ENCODE data around the gene TRIO.

The TRIO gene

DNA sequence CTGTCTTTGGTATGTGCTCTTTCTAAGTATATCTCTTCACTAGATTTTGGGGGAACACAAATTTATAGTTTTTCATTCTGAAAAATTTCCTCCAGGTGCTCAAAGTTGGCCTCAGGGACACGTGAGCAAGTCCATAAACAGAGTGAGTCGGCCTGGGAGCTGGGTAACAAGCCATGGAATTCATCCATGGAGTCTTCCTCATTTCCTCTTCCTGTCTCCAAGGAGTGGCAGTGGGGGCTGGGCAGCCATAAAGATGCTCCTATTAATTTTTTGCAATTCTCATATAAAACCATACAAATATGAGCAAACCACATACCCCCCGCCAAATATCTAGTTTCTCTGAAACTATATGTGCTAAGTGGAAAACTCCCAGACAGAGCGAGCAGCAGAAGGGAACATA, 301.9 kb downstream of the TRIO start:
- no peak for DNase-seq

DNA sequence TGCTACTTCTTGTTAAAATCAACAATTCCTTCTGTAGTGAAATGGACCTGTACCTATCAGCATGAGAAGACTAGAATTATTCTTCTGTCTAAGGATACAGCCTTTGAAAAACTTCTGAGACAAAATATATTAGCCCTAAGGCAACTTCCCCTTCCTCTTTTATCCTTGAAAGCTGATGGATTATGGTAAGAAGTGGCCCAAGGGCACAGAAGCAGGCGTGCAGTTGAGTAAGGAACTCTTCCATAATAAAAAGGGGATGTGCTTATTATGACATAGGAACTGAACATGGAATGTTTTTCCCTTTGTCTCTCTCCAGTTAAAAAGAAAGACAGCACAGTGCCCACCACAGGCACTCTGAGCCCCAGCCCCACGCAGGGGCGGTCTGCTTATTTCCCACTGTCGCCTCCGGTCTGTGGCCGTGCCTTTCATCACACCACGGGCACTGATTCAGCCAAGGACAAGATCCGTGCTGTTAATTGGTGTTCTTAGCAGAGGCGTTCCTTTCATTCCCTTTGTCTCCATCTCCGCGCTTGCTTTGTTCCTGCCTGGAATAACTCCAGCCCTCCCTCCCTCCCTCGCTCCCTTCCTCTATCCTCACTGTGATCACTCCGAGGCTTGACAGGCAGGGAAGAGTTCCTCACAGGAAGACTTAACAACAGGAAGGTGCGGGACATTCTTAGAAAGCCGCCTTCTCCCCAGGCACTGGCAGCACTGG, 302.6 kb downstream of the TRIO start:
- no peak for DNase-seq

DNA sequence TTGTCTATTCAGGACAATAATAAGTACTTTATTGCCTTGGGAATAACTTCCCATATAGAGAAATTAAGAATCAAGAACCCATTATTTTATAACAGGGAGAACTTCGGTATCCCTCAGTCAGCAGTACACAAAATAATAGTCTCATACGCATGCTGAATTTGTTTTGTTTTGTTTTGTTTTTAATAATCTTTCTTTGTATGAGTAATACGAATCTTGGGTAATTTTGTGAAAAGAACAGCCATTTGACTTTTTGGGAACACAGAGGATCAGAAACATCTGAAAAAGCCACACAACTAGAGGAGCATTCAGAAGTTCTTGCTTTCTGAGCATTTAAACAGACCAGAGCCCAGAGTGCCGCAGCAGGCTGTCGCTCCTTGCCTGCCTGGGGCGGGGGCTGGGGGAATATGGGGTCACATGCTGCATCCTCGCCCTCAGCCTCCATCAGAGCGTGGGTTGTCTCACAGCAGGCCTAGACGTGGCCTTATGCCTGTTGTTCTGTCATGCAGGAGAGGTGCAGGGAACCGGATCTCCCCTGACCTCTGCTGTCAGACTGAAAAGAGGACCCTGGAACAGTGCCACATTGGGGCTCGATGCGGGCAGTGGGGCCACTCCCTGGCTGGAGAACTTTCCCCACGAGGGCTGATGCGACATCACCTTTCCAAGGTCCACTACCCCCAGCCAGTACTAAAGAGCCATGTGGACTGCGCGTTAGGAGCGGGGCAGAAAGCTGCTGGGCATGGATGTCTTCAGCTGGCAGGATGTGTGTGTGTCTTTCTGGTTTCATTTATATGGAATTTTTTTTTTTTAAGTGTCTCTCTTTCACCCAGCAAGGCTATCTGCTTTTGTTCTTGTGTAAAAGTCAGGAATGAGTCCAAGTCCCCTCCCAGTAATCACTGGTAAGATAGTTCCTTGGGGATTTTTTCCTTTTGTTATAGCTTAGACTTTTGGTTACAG, 305.1 kb downstream of the TRIO start:
- DNase-seq, result no peak

DNA sequence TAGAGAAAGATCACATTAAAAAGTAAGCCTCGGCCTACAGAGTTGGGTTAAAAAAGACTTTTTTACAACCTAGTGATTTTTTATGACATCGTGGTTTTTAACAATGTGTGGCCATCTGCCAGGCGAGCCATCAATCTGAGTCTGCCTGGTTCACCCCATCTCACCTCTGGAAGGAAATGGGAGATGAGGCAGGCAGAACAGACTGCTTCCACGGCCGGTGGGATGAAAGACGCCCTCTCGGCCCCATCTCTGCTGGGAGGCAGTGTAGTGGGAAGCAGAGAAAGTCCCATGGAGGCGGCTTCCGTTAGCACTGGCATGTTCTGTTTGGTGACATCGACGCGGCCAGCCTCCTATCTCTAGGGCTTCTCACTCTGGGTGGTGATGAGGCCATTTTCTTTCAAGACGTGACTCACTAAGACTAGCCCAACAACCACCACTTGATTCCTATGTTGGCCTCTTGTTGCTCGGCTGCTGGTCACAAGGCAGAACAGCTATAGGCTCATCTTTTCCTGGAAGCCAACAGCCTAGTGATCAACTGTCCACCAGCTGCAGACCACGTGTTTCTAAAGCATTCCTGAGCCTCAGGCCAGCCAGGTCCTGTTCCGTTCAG, 306.0 kb downstream of the TRIO start:
- DNase-seq, result no peak

DNA sequence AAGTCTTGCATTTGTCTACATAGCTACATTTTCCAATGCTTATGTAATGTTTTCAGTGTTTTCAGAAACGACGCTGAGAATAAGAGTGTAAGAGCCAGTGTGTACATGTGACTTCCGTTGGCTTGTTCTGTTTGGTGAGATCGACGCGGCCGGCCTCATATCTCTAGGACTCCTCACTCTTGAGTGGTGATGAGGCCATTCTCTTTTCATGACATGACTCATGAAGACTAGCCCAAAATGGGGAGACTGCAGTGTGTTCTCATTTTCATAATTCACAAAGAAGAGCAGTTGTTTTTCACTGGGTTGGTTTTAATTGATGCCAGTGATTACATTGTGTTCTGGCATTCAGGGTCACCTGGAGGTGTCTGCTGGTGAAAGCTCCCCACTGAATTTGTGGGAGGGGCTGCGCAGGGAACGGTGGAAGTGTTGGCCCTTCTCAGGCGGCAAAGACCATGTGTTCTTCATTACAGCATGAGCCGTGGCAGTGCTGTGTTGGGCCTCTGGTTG, 306.9 kb downstream of the TRIO start:
- DNase-seq, result no peak

DNA sequence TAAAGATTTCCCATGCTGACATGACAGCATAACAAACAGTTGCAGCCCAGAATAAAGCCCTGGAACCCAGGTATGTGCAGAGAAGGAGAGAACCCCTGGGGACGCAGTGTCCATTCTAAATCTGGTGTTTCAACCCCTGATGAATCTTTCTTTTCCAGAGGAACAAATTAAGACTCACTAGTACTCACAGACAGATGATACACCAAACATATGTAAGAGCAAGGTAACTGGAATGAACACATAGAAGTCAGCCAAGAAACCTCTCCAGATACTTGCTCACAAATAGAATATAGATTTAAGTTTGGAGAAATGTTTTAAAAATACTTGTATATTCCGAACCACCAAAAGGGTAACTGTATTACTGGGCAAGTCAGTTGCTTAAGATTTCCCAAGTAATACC, 307.6 kb downstream of the TRIO start:
- no peak for DNase-seq

DNA sequence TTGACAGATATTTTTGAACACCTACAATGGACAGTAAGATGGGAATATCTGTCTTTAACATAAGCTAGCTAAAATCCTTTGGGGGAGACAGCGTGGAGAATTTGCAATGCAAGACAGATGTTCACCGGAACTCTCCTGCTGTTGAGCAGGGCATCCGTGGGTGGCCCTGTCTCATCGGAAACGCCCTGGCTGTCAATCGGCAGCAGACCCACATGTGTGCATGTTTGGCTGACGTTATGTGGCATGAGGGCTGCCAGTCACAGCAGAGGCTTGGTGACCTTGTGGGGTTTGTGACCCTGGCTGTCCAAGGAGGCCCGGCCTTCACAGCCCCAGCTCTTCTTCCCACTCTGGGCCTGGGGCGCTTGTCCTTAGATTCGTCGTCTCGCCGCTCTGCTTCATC, 308.7 kb downstream of the TRIO start:
- no peak for DNase-seq

DNA sequence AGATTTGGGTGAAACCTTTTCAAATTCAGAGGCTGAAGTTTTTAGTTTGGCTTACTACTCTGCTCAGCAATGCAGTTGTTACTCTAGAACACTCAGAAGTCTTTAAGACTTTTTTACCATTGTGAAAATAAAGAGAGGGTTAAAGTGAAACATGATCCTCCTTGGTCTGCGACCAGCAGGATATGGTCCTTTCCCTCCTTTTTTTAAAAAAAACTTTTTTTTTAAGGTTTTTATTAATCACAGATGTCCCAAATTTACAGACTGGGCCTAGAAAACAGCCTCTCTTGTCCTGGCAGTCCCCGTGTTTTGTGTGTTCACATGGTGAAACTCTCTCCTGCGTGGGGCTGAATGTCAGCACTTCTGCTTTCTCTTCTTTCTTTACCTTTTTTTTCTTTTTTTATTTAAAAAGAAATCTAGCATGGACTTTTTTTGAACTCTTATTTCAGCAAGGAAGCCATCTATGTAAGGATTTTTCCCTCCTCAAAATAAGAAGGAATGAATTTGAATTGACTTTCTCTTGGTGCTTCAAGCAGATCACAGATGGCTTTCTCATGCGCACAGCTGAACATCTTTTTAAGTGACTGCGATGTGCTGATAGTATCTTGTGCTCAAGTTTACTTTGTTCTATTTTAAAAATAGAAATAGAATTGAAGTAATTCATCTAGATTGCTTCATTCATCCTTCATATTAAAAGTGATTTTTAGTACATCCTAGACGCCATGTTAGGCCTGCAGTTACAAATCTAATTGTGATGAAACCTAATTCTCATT, 309.7 kb downstream of the TRIO start:
- DNase-seq, result no peak

DNA sequence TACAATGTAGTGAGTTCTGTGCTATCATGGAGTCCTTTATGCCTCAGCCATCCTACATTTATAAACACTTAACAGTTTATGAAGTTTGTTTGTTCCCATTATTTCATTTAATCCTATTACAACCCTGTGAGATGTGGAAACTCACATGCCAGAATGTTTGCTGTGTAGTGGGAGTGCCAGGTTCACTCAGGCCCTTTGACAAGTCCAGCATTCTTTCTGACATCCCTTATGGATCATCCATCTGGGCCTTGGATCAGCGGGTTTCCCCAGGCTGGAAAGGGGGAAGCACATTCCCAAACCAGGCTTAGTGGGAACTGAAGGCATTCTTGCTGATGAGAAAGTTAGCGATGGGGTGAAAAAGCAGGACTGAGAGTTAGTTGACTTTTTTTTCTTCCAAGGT, 310.3 kb downstream of the TRIO start:
- DNase-seq, result no peak

DNA sequence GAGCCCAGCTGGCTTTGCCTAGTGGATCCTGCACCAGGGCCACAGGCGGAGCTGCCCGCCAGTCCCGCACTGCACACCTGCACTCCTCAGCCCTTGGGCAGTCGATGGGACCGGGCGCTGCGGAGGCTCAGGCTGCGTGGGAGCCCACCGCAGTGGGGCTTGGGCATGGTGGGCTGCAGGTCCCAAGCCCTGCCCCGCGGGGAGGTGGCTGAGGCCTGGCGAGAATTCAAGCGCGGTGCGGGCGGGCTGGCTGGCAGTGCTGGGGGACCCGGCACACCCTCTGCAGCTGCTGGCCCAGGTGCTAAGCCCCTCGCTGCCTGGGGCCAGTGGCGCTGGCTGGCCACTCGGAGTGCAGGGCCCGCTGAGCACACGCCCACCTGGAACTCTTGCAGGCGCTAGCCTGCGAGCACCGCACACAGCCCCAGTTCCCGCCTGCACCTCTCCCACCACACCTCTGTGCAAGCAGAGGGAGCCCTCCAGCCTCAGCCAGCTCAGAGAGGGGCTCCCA, 312.7 kb downstream of the TRIO start:
- DNase-seq, result no peak

DNA sequence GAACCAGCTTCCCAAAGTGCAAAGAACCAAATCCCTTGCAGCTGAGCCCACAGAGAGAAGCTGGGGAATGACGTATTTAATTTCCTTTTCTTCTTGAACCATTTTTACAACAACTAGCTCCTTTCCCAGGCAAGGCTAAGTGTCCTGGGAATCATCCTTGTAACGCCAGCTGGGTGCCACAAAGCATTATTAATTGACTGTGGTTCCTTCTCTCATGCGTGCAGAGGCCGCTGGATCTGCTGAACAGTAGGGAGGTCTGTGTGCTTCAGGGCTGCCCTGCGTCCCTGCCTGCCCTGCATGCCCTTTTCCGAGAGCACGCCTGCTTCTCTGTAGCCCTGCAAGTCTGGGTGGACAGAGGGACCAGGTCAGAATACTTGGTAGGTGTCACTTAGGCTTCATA, 314.3 kb downstream of the TRIO start:
- no peak for DNase-seq

DNA sequence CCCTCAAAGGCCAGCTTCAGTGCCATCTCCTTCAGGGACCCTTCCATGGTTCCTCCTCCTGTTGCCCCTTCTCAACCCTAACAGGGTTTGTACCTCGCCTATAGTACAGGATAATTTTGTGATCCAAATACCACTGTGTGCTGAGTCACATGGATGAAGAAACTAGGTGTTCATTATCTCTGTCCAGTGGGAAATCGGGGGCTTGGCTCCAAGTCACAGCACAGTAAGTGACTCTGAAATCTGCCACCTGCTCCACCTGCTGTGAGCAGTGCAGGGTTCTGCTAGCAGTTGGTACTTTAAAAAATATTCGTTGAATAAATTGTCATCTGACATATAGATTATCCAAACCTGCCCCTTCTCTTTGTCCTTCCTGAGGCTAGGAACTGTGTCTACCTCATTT, 315.3 kb downstream of the TRIO start:
- DNase-seq, result no peak

DNA sequence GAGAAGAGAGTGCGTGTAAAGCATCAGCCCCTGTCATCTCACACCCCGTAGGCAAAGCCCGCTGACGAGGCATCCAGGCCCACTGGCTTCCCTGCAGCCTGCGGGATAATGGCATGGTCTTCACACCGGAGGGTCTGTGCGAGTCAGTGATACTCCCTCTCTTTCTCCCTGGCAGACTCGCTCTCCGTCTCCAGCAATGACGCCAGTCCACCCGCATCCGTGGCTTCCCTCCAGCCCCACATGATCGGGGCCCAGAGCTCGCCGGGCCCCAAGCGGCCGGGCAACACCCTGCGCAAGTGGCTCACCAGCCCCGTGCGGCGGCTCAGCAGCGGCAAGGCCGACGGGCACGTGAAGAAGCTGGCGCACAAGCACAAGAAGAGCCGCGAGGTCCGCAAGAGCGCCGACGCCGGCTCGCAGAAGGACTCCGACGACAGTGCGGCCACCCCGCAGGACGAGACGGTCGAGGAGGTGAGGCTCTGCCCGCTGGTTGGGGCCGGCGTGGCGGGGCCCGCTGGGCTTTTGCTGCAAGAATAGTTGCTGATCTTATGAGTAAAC, 317.8 kb downstream of the TRIO start:
- no peak for DNase-seq

DNA sequence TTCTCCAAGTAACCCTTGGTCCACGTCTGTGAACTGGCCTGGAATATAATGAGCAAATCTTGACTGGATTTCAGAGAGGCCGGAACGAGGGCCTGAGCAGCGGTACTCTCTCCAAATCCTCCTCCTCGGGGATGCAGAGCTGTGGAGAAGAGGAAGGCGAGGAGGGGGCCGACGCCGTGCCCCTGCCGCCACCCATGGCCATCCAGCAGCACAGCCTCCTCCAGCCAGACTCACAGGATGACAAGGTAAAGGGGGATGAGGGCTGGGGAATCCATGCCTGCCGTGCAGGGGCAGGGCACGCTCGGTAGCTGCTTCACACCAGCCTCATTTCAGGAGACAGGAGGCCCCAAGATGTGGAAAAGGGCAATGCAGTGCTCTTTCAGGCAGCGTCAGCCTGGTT, 319.5 kb downstream of the TRIO start:
- DNase-seq, result no peak

DNA sequence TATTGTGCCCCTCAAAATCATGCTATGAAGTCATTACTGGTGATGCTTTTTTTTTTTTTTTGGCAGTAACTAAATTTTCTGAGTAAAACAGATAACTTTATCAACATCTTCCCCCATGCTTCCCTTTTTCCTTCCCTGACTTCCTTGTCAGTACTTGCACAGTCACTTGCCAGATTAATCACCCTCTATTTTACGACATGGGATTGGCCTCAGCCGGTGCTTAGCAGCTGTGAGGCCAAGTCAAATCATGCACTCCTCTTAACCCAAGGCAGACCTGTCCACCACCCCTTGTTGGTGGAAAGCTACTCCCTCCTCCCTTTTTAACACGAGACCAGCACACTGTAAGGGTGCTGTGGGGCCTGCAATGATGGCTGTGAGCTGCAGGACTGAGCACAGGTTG, 320.5 kb downstream of the TRIO start:
- DNase-seq, result no peak

DNA sequence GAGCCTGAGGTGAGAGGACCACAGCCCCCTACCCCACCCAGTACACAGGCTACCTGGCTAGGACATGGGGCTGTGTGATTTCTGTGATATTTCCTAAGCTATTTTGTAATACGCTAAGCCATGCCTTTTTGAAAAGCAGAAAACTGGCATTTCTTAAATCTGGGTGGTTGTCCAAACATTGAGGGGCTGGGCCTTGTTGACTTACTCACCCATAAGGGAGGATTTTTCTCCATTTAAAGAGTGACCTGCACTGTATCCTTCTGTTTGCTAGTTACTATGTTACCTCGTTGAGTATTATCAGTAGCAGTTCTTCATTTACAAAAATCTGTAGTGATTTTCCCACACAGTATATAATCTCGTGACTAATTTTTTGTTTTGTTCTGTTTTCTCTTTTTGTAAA, 321.0 kb downstream of the TRIO start:
- DNase-seq, result no peak

DNA sequence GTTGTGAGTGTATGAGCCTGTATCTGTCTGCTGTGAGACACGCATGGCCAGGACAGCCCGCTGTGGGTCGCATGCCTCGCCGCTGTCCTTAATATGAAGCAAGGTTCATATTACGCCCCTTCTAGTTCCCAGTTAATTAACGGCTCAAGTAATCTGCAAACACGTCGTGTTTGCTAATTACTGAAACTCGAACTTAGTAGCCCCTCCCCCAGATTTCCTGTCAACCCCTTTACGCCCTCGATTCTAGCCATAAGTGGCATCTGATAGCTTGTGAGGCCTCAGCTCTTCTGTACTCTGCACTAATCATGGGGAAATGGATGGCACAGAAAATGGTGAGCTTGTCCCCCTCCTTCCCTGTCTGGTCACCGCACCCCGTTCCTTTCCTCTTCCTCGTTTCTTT, 321.5 kb downstream of the TRIO start:
- no peak for DNase-seq

DNA sequence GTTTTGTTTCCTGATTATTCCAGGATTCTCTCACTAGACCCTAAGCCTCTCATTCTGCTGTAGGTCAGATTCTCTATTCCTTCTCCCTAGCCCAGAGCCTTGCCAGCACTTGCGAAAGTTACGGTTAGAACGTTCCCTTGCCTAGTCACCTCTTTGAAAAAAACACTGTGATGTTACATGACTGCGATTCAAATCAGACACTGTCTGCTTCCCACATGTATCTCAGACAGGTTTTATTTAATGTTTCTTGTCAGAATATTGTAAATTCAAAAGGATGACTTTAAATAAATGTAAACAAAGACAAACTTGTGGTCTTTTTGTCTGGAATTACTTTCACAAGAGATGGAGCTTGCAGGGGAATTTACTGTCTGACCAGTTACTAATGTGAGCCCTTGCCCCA, 322.0 kb downstream of the TRIO start:
- DNase-seq, result no peak

DNA sequence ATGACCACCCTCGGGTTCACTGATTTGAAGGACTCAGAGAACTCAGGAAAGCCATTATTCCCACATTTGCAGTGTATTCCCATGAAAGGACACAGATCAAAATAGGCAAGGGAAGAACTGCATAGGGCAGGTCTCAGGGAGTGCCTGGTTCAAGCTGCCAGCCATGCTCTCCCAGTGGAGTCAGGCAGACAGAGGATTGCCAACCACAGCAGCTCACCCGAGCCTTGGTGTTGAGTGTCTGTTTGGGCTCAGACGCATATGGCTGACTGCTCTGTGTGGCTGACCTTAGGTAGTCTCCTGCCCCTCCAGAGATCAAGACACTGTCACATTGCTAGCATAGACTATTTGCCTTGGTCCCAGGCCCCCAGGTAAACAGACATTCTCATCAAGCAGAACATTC, 322.6 kb downstream of the TRIO start:
- DNase-seq, result no peak

DNA sequence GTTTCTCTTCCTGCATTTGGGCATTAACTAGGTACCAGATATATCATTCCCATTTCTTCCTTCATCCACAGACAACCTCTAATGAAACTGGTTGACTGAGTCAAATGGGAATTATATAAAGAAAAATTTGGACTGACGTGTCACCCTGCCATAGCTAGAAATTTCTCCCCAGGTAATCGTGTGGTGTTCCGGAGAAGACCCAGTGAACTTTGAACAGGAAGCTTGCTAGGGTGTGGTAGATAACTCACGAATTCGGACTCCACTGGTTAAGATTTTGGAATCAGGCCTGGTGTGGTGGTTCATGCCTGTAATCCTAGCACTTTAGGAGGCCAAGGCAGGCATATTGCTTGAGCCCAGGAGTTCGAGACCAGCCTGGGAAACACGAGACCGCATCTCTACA, 324.1 kb downstream of the TRIO start:
- no peak for DNase-seq

DNA sequence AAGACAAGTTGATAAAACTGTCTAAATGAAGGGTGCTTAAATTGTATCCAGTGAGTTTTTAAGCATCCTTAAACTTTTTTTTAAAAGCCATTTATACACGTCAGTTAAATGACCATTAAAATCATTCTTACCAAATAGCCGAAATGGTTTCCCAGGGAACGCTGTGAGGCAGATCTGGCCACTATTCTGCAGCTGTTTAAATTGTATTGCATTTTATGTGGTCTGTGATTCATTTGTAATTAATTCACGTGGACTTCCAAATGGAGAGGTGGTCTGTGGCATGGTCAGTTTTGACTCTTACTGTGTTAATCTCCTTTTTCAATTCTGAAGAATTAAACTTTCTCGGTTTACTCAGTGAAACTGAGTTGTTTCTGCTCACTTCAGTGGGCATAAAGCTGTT, 324.7 kb downstream of the TRIO start:
- DNase-seq, result no peak
